ENCODE results near the gene SKIC2.
"Not testable (repeated sequence)": the region's sequence is repeated elsewhere in the genome, so short reads cannot be mapped to it uniquely, and the experiment has no call there.

The SKIC2 gene

GRCh38 chr6:32005538-32005880 is 46.5 kb downstream of the SKIC2 start:
- DNase-seq, result not testable (repeated sequence)

- not testable (repeated sequence) for DNase-seq
Observed at GRCh38 chr6:32005991-32006529, 47.1 kb downstream of the SKIC2 start.

GRCh38 chr6:32007086-32007485 is 48.1 kb downstream of the SKIC2 start:
- not testable (repeated sequence) for DNase-seq

GRCh38 chr6:32008037-32008436 is 49.1 kb downstream of the SKIC2 start:
- DNase-seq, result not testable (repeated sequence)

GRCh38 chr6:32008616-32009015 is 49.6 kb downstream of the SKIC2 start:
- DNase-seq, result not testable (repeated sequence)

- not testable (repeated sequence) for DNase-seq
Observed at GRCh38 chr6:32009537-32009936, 50.6 kb downstream of the SKIC2 start.

- not testable (repeated sequence) for DNase-seq
Observed at GRCh38 chr6:32010856-32011530, 52.0 kb downstream of the SKIC2 start.

GRCh38 chr6:32012941-32013617 is 54.1 kb downstream of the SKIC2 start:
- not testable (repeated sequence) for DNase-seq

GRCh38 chr6:32013738-32014137 is 54.8 kb downstream of the SKIC2 start:
- not testable (repeated sequence) for DNase-seq

GRCh38 chr6:32014547-32014946 is 55.6 kb downstream of the SKIC2 start, which contains the start of gene C4B:
Gene C4B, plus strand, starts transcription at chr6:32014795. Its CDS starts 51 bp downstream, at chr6:32014846.
- DNase-seq, result not testable (repeated sequence)
